Sigmoid colon (tissue), 7 donors: ENCODE measurements around the gene PTPA. TPM values are rescaled to one million over a fixed set of nuclear protein-coding genes. Genes with fewer than 3 reads are reported as not detected.

Experiments used
- DNase-seq: peaks from one replicate; pipeline ENCODE4 v3.0.0-alpha.2; 2019
- H3K27ac ChIP-seq, 4 donors: fragments of 200-600 bp; sonication (generic); one replicate each; pipeline ENCODE4 v1.5.1; 2016 to 2019; ENCODE audit warnings: mild to moderate bottlenecking in 1 of 4
- H3K27me3 ChIP-seq, 3 donors: fragments of 200-600 bp; sonication (generic); one replicate each; pipeline ENCODE4 v1.5.1; 2019; ENCODE audit warnings: mild to moderate bottlenecking in 1 of 3
- H3K36me3 ChIP-seq, 4 donors: fragments of 200-600 bp; sonication (generic); one replicate each; pipeline ENCODE4 v1.5.1; 2016 to 2019
- H3K4me1 ChIP-seq, 4 donors: fragments of 200-600 bp; sonication (generic); one replicate each; pipeline ENCODE4 v1.5.1; 2017 to 2019
- H3K4me3 ChIP-seq, 4 donors: fragments of 200-600 bp; sonication (generic); one replicate each; pipeline ENCODE4 v1.5.1; 2017 to 2019; ENCODE audit warnings: mild to moderate bottlenecking in 2 of 4, moderate library complexity in 1 of 4
- H3K9me3 ChIP-seq, 4 donors: fragments of 200-600 bp in 3 of 4; sonication (generic) in 3 of 4; one replicate each; pipeline versions ENCODE4 v1.5.1 to v1.6.1; 2013 to 2019
- EP300 ChIP-seq, 4 donors: sonication (generic); formaldehyde crosslinking; IDR thresholded peaks; one replicate each; pipeline ENCODE4 v1.6.1; 2017; ENCODE audit warnings: antibody characterized with exemption in 4 of 4
- POLR2A ChIP-seq, 2 donors: fragments of 450-650 bp; IDR thresholded peaks; one replicate each; pipeline ENCODE4 v1.6.1; 2016; ENCODE audit warnings: antibody characterized with exemption in 2 of 2, mild to moderate bottlenecking in 2 of 2, moderate library complexity in 2 of 2
- POLR2AphosphoS5 ChIP-seq, 4 donors: sonication (generic); formaldehyde crosslinking; IDR thresholded peaks; one replicate each; pipeline ENCODE4 v1.6.1; 2017; ENCODE audit warnings: antibody characterized with exemption in 4 of 4
- WGBS, 2 donors: extraction: QIAGEN DNeasy Blood & Tissue Kit; methylation state at CpG; one replicate each; pipeline ENCODE4 v1.1.7; 2013; 5-methylcytosine and 5-hydroxymethylcytosine counted together
- intact Hi-C: fragments of 100-400 bp; cut with DNase I; formaldehyde crosslinking; loops from one replicate; pipeline ENCODE4 v1.15.1; 2023
- polyA plus RNA-seq, 3 donors: library from polyadenylated mRNA; stranded (reverse); fragments of 200-250 nt; gene quantifications; one replicate each; pipeline ENCODE4 v1.2.3, GENCODE V29; 2013
- total RNA-seq, 4 donors: library from RNA; depleted of rRNA; stranded (reverse); fragments of >200 nt; gene quantifications; one replicate each; pipeline ENCODE4 v1.1.0, GENCODE V29; 2016
- TF ChIP-seq, protein P1 (sequence below), 4 experiments: fragments of 450-650 bp in 3 of 4; fragments of 200-600 bp in 1 of 4; IDR thresholded peaks; one replicate each; pipeline ENCODE4 v1.5.1; 2016 to 2019; ENCODE audit warnings: antibody characterized with exemption in 4 of 4, mild to moderate bottlenecking in 3 of 4, moderate library complexity in 2 of 4
- donor health status: healthy with polysubstance abuse.
- donor health status: Bipolar disorder and iron deficiency.
- donor health status: healthy.

PTPA gene
- total and polyA plus RNA-seq, 7 donors: 50.2 to 141 (median 78.5) TPM

DNA sequence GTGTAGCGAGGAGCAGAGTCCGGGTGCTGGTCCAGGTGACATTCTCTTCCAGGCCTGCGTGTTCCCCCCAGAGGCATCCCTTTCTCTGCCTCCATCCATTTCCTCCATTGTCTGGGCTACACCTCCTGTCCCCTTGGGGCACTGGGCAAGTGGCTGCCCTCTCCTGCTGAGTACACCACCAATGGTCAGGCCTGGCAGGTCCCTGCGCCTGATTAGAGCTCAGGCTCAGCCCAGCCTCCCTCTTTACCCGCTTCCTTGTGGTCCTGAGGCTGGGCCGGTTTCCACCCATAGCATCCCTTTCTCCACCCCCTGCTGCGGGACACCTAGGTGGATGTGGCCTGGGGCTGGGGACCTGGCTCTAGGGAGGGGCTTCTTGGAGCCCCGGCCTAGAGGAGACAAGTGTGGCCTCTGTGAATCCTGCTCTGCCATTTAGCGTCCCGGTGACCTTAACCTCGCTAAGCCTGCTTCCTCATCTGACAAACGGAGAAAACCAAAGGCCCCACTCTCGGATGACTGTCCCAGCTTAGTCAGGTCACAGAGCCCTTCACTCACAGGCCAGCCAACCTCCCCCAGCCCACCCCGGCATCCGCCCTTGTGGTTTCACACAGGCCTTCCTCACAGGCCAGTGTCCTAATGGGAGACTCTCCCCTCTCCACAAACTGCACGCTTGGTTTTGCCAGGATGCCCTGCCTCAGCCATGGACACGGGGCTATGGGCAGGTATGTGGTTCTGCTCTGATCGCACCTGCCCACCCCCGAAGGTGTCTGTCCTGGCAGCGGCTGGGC is 17.4 kb upstream of the PTPA start:
- no peak for TF ChIP-seq EP300 (IDR thresholded peaks at IDR 0.05)
- TF ChIP-seq, protein P1, sequence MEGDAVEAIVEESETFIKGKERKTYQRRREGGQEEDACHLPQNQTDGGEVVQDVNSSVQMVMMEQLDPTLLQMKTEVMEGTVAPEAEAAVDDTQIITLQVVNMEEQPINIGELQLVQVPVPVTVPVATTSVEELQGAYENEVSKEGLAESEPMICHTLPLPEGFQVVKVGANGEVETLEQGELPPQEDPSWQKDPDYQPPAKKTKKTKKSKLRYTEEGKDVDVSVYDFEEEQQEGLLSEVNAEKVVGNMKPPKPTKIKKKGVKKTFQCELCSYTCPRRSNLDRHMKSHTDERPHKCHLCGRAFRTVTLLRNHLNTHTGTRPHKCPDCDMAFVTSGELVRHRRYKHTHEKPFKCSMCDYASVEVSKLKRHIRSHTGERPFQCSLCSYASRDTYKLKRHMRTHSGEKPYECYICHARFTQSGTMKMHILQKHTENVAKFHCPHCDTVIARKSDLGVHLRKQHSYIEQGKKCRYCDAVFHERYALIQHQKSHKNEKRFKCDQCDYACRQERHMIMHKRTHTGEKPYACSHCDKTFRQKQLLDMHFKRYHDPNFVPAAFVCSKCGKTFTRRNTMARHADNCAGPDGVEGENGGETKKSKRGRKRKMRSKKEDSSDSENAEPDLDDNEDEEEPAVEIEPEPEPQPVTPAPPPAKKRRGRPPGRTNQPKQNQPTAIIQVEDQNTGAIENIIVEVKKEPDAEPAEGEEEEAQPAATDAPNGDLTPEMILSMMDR (IDR thresholded peaks at IDR 0.05): no peak
- TF ChIP-seq POLR2A (IDR thresholded peaks at IDR 0.05): no peak
- TF ChIP-seq POLR2AphosphoS5 (IDR thresholded peaks at IDR 0.05): no peak
- DNase-seq: no peak
- Histone ChIP-seq H3K27ac (no peak overlapping the region), H3K36me3 (peaks cover 7 to 64% (median 31%) of the 10 kb centered on the region in 4 donors), H3K27me3 (no peaks in the 10 kb centered on the region), H3K4me3 (no peak overlapping the region), H3K4me1 (no peaks in the 10 kb centered on the region), H3K9me3 (no peaks in the 10 kb centered on the region)
- 87% methylated on average over 20 of the region's 20 CpGs for WGBS, 2 donors
- intact Hi-C loops: no loop called here

DNA sequence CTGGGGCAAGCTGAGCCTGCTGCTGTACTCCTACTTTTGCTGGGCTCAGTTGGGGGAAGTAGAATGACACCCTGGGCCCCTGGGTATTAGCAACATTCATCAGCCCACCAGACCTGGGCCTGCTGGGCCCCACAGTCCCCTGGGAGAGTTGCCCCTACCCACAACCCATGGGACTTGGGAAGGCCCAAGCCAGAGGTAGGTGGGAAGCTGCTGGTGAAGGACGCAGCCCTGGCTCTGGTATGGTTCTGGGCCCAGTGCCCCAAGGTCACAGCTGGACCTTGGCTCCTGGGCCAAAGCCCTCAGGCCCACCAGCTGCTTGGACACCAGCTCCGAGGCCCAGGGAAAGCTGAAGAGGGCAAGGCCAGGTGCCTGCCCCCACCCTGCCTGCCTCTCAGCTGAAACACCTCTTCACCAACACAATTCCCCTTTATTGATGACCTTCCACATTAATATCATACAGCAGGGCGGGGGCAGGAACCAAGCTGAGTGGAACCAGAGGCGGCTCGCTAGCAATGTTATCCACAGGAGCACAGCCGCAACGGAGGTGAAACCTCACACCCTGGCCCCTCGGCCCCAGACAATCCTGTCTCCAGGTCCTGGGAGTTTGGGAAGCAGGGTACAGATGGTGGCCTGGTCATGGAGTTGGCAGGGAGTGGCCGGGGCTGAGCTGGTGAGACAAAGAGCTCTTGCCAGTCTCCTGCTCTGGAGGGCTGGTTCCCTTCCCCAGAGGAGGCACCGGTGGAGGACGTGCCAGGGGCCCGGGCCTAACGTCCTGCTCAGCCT is 16.6 kb upstream of the PTPA start:
- Histone ChIP-seq H3K27me3 (no peaks in the 10 kb centered on the region), H3K27ac (no peak overlapping the region), H3K4me3 (no peak overlapping the region), H3K9me3 (no peaks in the 10 kb centered on the region), H3K4me1 (no peaks in the 10 kb centered on the region), H3K36me3 (peaks cover 7 to 57% (median 29%) of the 10 kb centered on the region in 4 donors)
- TF ChIP-seq EP300 (IDR thresholded peaks at IDR 0.05) (no peak), POLR2A (IDR thresholded peaks at IDR 0.05) (no peak), POLR2AphosphoS5 (IDR thresholded peaks at IDR 0.05) (no peak)
- 94 to 96% methylated on average over 13 of the region's 13 CpGs for WGBS, 2 donors
- intact Hi-C loops: no loop called here
- DNase-seq: no peak

DNA sequence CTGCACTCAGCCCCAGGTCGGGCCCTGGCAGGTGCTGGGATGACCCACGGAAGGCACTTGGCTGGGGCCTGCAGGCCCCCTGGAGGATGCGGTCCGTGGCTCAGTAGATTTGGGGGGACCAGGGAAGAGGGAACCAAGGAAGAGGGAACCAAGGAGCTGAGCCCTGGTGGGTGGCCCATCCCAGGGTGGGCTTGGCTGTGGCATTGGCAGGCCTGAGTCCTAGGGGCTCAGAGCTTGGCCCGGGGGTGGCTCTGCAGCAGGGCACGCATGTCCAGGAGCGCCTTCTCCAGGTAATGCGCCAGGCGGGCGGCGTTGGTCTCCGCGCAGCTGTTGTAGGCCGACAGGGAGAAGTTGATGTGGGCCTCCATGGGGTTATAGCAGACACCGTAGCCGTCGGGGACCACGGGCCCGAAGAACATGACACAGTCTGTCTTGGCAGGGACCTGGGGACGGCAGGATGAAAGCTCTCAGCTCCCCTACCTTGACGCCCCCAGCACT is 16.0 kb upstream of the PTPA start:
- Histone ChIP-seq H3K4me1 (no peaks in the 10 kb centered on the region), H3K27ac (no peak overlapping the region), H3K9me3 (no peaks in the 10 kb centered on the region), H3K27me3 (no peaks in the 10 kb centered on the region), H3K36me3 (peaks cover 7 to 57% (median 29%) of the 10 kb centered on the region in 4 donors), H3K4me3 (no peak overlapping the region)
- TF ChIP-seq EP300 (IDR thresholded peaks at IDR 0.05) (no peak), POLR2A (IDR thresholded peaks at IDR 0.05) (no peak), POLR2AphosphoS5 (IDR thresholded peaks at IDR 0.05) (no peak)
- TF ChIP-seq, protein P1 (IDR thresholded peaks at IDR 0.05): no peak
- intact Hi-C loops: no loop called here
- no peak for DNase-seq
- 96% methylated on average over 21 of the region's 21 CpGs for WGBS, 2 donors

DNA sequence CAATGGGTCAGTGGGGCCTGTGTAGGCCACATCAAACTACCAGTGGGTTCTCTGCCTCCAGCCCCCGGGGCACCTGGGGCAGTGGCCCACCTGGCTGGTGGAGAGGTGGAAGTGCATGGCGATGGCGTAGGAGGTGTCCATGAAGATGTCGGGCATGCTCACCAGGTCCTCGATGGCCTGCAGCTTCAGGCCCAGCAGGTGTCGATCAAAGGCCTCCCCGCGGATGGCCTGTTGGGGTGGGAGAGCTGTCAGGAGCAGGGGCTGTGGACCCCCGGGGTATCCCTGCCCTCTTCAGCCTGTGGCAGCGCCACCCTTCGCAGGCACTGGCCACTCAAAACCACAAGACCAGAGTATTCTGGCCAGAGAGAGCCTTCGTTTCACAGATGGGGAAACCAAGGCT is 15.3 kb upstream of the PTPA start:
- no peaks in the 10 kb centered on the region for H3K4me1 ChIP-seq
- no peaks in the 10 kb centered on the region for H3K27me3 ChIP-seq
- 95 to 98% methylated on average over 12 of the region's 12 CpGs for WGBS, 2 donors
- H3K36me3 ChIP-seq: peaks cover 7 to 56% (median 29%) of the 10 kb centered on the region in 4 donors
- TF ChIP-seq EP300 (IDR thresholded peaks at IDR 0.05) (no peak), POLR2AphosphoS5 (IDR thresholded peaks at IDR 0.05) (no peak), POLR2A (IDR thresholded peaks at IDR 0.05) (no peak)
- TF ChIP-seq, protein P1 (IDR thresholded peaks at IDR 0.05): no peak
- H3K9me3 ChIP-seq: no peaks in the 10 kb centered on the region
- H3K4me3 ChIP-seq: no peak overlapping the region
- no peak overlapping the region for H3K27ac ChIP-seq
- DNase-seq: no peak
- intact Hi-C loops: no loop called here
